H1 (cell line): ENCODE data around the gene ERCC1. TPM values are rescaled to one million over a fixed set of nuclear protein-coding genes. Genes with fewer than 3 reads are reported as not detected.

Experiments
- CTCF ChIA-PET: fragments of 300-600 bp; sonication (Branson Sonifier 250); formaldehyde crosslinking; loops from one replicate; lab custom pipeline; 2021; ENCODE audit not compliant: partially characterized antibody; lab: Charles Lee
- POLR2A ChIA-PET: fragments of 300-600 bp; sonication (Branson Sonifier 250); formaldehyde crosslinking; loops from one replicate; lab custom pipeline; 2021; ENCODE audit warnings: inconsistent platforms; ENCODE audit not compliant: partially characterized antibody; lab: Charles Lee
- DNase-seq, 2 experiments: peaks; one replicate each; pipeline versions ENCODE4 v3.0.0 to v3.0.0-alpha.2; 2010 to 2022; ENCODE audit warnings: low spot score in 2 of 2, low read depth in 1 of 2, mixed read lengths in 1 of 2
- FAIRE-seq: peaks from 2 replicates; lab custom pipeline; 2011; peaks lifted over from hg19 to GRCh38; lab: Jason Lieb, UNC
- H2AFZ ChIP-seq: 2 replicates; pipeline ENCODE4 v1.8.1; 2012; ENCODE audit warnings: low read length, inconsistent platforms
- H2AK5ac ChIP-seq: 2 replicates; pipeline ENCODE4 v1.6.1; 2013; ENCODE audit warnings: low read depth, low read length
- H2BK120ac ChIP-seq: replicated peaks from 2 replicates; pipeline ENCODE3; 2013; ENCODE audit warnings: low read depth, low read length, inconsistent platforms
- H2BK12ac ChIP-seq: 2 replicates; pipeline ENCODE4 v1.6.1; 2013; ENCODE audit warnings: low read depth, low read length
- H2BK15ac ChIP-seq: 2 replicates; pipeline ENCODE4 v1.6.1; 2013; ENCODE audit warnings: low read length
- H2BK20ac ChIP-seq: 2 replicates; pipeline ENCODE4 v1.6.1; 2013; ENCODE audit warnings: low read length
- H2BK5ac ChIP-seq: 2 replicates; pipeline ENCODE4 v1.6.1; 2013; ENCODE audit warnings: low read depth, low read length
- H3K14ac ChIP-seq: 2 replicates; pipeline ENCODE4 v1.6.1; 2013; ENCODE audit warnings: inconsistent platforms; ENCODE audit not compliant: insufficient read length
- H3K18ac ChIP-seq: 2 replicates; pipeline ENCODE4 v1.6.1; 2013; ENCODE audit warnings: low read length; ENCODE audit errors: extremely low read depth
- H3K23ac ChIP-seq: 2 replicates; pipeline ENCODE4 v1.6.1; 2013; ENCODE audit warnings: inconsistent platforms; ENCODE audit not compliant: insufficient read length
- H3K23me2 ChIP-seq: 2 replicates; pipeline ENCODE4 v1.6.1; 2013; ENCODE audit warnings: low read depth, low read length
- H3K27ac ChIP-seq: 2 replicates; pipeline ENCODE4 v1.6.1; 2011; ENCODE audit warnings: low read depth, low read length, inconsistent platforms
- H3K27me3 ChIP-seq, 4 experiments: replicated peaks in 1 of 4; 1 replicate in 1 of 4; 2 replicates in 3 of 4; pipeline versions ENCODE4 v1.6.1 to v1.8.1; 2011 to 2013; ENCODE audit warnings: low read length in 3 of 4, mild to moderate bottlenecking in 3 of 4, inconsistent platforms in 2 of 4, mixed read lengths in 2 of 4, moderate library complexity in 1 of 4; ENCODE audit not compliant: control insufficient read depth in 3 of 4, insufficient read depth in 3 of 4; ENCODE audit errors: extremely low read depth in 1 of 4
- H3K36me3 ChIP-seq, 4 experiments: 2 replicates each; pipeline versions ENCODE4 v1.6.1 to v1.8.1; 2011 to 2013; ENCODE audit warnings: mild to moderate bottlenecking in 4 of 4, low read length in 3 of 4, moderate library complexity in 2 of 4, control low read depth in 1 of 4, inconsistent platforms in 1 of 4; ENCODE audit not compliant: insufficient read depth in 4 of 4, control insufficient read depth in 2 of 4
- H3K4ac ChIP-seq: replicated peaks from 2 replicates; pipeline ENCODE3; 2013; ENCODE audit warnings: low read length, low read depth, mixed read lengths, inconsistent platforms; ENCODE audit not compliant: insufficient read length
- H3K4me1 ChIP-seq, 4 experiments: replicated peaks in 1 of 4; 1 replicate in 1 of 4; 2 replicates in 3 of 4; pipeline versions ENCODE4 v1.6.1 to v1.8.1; 2011 to 2013; ENCODE audit warnings: low read length in 3 of 4, inconsistent platforms in 2 of 4, mixed read lengths in 1 of 4; ENCODE audit not compliant: insufficient read depth in 4 of 4, control insufficient read depth in 3 of 4
- H3K4me2 ChIP-seq, 2 experiments: 2 replicates each; pipeline versions ENCODE4 v1.6.1 to v1.8.1; 2011 to 2013; ENCODE audit warnings: low read depth in 2 of 2, low read length in 2 of 2, control low read depth in 1 of 2, inconsistent platforms in 1 of 2, mild to moderate bottlenecking in 1 of 2; ENCODE audit not compliant: insufficient read depth in 1 of 2
- H3K4me3 ChIP-seq, 4 experiments: fragments of 200-600, 300-600 bp in 1 of 4; sonication (generic), shearing (Covaris generic), sonication (Bioruptor Twin) in 1 of 4; 2 replicates each; pipeline versions ENCODE4 v1.5.1 to v1.8.1; 2011 to 2016; ENCODE audit warnings: low read length in 4 of 4, low read depth in 3 of 4, control low read depth in 2 of 4, inconsistent platforms in 2 of 4, mild to moderate bottlenecking in 2 of 4, mixed read lengths in 1 of 4, moderate library complexity in 1 of 4; ENCODE audit not compliant: insufficient read depth in 2 of 4; ENCODE audit errors: extremely low read depth in 1 of 4
- H3K56ac ChIP-seq: replicated peaks from 2 replicates; pipeline ENCODE3; 2013; ENCODE audit warnings: low read depth, mild to moderate bottlenecking, mixed read lengths, low read length, inconsistent platforms; ENCODE audit not compliant: insufficient read length
- H3K79me1 ChIP-seq: 2 replicates; pipeline ENCODE4 v1.6.1; 2013; ENCODE audit warnings: low read depth, low read length, control low read depth
- H3K79me2 ChIP-seq, 2 experiments: 2 replicates each; pipeline versions ENCODE4 v1.6.1 to v1.8.1; 2012 to 2013; ENCODE audit warnings: low read length in 2 of 2, mild to moderate bottlenecking in 2 of 2, inconsistent platforms in 1 of 2; ENCODE audit not compliant: insufficient read depth in 2 of 2, control insufficient read depth in 1 of 2
- H3K9ac ChIP-seq, 4 experiments: replicated peaks in 1 of 4; 1 replicate in 1 of 4; 2 replicates in 3 of 4; pipeline versions ENCODE4 v1.6.1 to v1.8.1; 2011 to 2013; ENCODE audit warnings: low read depth in 3 of 4, low read length in 3 of 4, control low read depth in 2 of 4, mild to moderate bottlenecking in 2 of 4, moderate library complexity in 2 of 4, inconsistent platforms in 1 of 4; ENCODE audit errors: extremely low read depth in 1 of 4
- H3K9me3 ChIP-seq, 2 experiments: 2 replicates each; pipeline versions ENCODE4 v1.6.1 to v1.8.1; 2012 to 2013; ENCODE audit warnings: mild to moderate bottlenecking in 2 of 2, moderate library complexity in 2 of 2, control low read depth in 1 of 2, inconsistent platforms in 1 of 2, low read depth in 1 of 2, low read length in 1 of 2, mixed read lengths in 1 of 2; ENCODE audit not compliant: insufficient read depth in 2 of 2
- H4K20me1 ChIP-seq, 2 experiments: replicated peaks in 1 of 2; 2 replicates each; pipeline versions ENCODE3 to v1.8.1; 2011 to 2013; ENCODE audit warnings: inconsistent platforms in 2 of 2, low read length in 2 of 2, mild to moderate bottlenecking in 1 of 2; ENCODE audit not compliant: insufficient read depth in 2 of 2, control insufficient read depth in 1 of 2
- H4K5ac ChIP-seq: 2 replicates; pipeline ENCODE4 v1.6.1; 2013; ENCODE audit warnings: low read length, low read depth, mixed read lengths, inconsistent platforms; ENCODE audit not compliant: insufficient read length
- H4K8ac ChIP-seq: 2 replicates; pipeline ENCODE4 v1.8.0; 2013; ENCODE audit warnings: mild to moderate bottlenecking, moderate library complexity, low read length, inconsistent platforms; ENCODE audit not compliant: insufficient read depth; ENCODE audit errors: extremely low read depth
- H4K91ac ChIP-seq: replicated peaks from 2 replicates; pipeline ENCODE3; 2013; ENCODE audit warnings: low read length, mixed read lengths, inconsistent platforms; ENCODE audit not compliant: insufficient read length
- SP4 ChIP-seq: IDR thresholded peaks from 2 replicates; pipeline ENCODE4 v1.6.1; 2012; ENCODE audit warnings: low read length, inconsistent platforms
- WGBS, 2 experiments: shearing (Covaris generic) in 1 of 2; methylation state at CpG; one replicate each; pipeline versions ENCODE4 v1.1.6 to v1.1.7; 2013 to 2015; ENCODE audit warnings: low lambda C conversion rate in 2 of 2, mixed read lengths in 2 of 2, inconsistent platforms in 1 of 2, low coverage in 1 of 2, missing lambda C conversion rate in 1 of 2; ENCODE audit not compliant: insufficient replicate concordance in 2 of 2, insufficient coverage in 1 of 2, insufficient read length in 1 of 2; ENCODE audit errors: extremely low coverage in 1 of 2, missing lambda C conversion rate in 1 of 2; 5-methylcytosine and 5-hydroxymethylcytosine counted together
- polyA plus RNA-seq, 7 experiments: library from polyadenylated mRNA; depleted of rRNA in 3 of 7; stranded (reverse) in 5 of 7; unstranded in 2 of 7; fragments of >200 nt in 5 of 7; fragments of 200-250 nt in 2 of 7; gene quantifications; 1 replicate in 5 of 7; 2 replicates in 1 of 7; 4 replicates in 1 of 7; pipeline versions ENCODE4 v1.2.1 to v1.2.3, GENCODE V29; 2011 to 2013; ENCODE audit warnings: missing spikeins in 2 of 7, mixed read lengths in 2 of 7
- total RNA-seq: library from RNA; stranded (reverse); fragmentation: NEBNext Ultra II Directional; extraction: Animal tissue kit (Norgen Biotek cat#: 25700); gene quantifications from 2 replicates; pipeline ENCODE4 v1.2.1, GENCODE V29; 2021

ERCC1 gene
- total and polyA plus RNA-seq, 2 of the 8 experiments (the other 6 are each of a cell fraction or from before 2014, with no cell fraction given): 44.7 to 94.2 TPM

GRCh38 chr19:45463241-45463640, 39.5 kb upstream of the ERCC1 start:
- Histone ChIP-seq H3K18ac (no peak overlapping the region), H3K4me3 (no peak overlapping the region), H3K27me3 (peaks cover 0 to 5% (median 1%) of the 10 kb centered on the region in 4 experiments; a peak in 3 of 7 replicates), H3K79me1 (no peaks in the 10 kb centered on the region; the same call in 1 of the 2 replicates), H3K9ac (no peak overlapping the region), H3K9me3 (no peaks in the 10 kb centered on the region), H4K8ac (no peak overlapping the region), H3K56ac (no peak overlapping the region), H4K91ac (no peak overlapping the region), H2BK12ac (no peak overlapping the region), H3K23ac (no peak overlapping the region), H3K4me1 (peaks cover 0 to 10% (median under 1%) of the 10 kb centered on the region in 4 experiments; a peak in 5 of 7 replicates), H2AFZ (no peak overlapping the region), H3K23me2 (peaks cover 9% of the 10 kb centered on the region; the same call in 1 of the 2 replicates), H2AK5ac (no peak overlapping the region), H4K5ac (no peak overlapping the region), H3K36me3 (no peaks in the 10 kb centered on the region), H2BK20ac (no peak overlapping the region), H2BK15ac (no peak overlapping the region), H3K4me2 (no peak overlapping the region), H3K14ac (no peak overlapping the region), H2BK5ac (no peak overlapping the region), H2BK120ac (no peak overlapping the region), H3K4ac (no peak overlapping the region), H4K20me1 (peaks cover 0 to 3% of the 10 kb centered on the region in 2 experiments), H3K27ac (no peak overlapping the region), H3K79me2 (no peaks in the 10 kb centered on the region)
- WGBS, 2 experiments: 78% methylated on average over 4 of the region's 4 CpGs; no CpG with 5 or more reads in 1 of the 2 experiments
- ChIA-PET CTCF (interaction anchor here (1.0 to 32.9 kb wide), 5 partner anchors 10 to 30 kb away, joined by 3 to 760 read pairs (median 19); partner anchors contain the start of gene ERCC1), POLR2A (no interaction called here)
- no peak for FAIRE-seq
- DNase-seq: no peak
- TF ChIP-seq SP4: no peak
